ENCODE measurements around the gene USP50.

The USP50 gene

GRCh38 chr15:50452927-50453326 lies 93.5 kb downstream of the USP50 start:
- no peak overlapping the region for H3K4me3 ChIP-seq (ENCODE audit: low read depth, low read length)
- TF ChIP-seq CTCF (IDR thresholded peaks at IDR 0.05; ENCODE audit: low read depth, low read length): no peak

All from WI38 (cell line).